GM18505 (cell line): ENCODE measurements around the gene IFT27.
"Not testable (repeated sequence)": the region's sequence is repeated elsewhere in the genome, so short reads cannot be mapped to it uniquely, and the experiment has no call there.

Source experiments
- ATAC-seq: cut with Tn5 transposase; IDR thresholded peaks from one replicate; pipeline ENCODE4 v1.9.1; 2021; ENCODE audit not compliant: unreplicated experiment
- POLR2A ChIP-seq: IDR thresholded peaks from 4 replicates; pipeline ENCODE4 v1.6.1; 2011; ENCODE audit warnings: borderline replicate concordance; ENCODE audit not compliant: insufficient read depth, insufficient read length; ENCODE audit errors: extremely low read depth

IFT27 gene

GRCh38 chr22:36765943-36766450, 9.9 kb downstream of the IFT27 start:
- no peak for ATAC-seq
- no peak for TF ChIP-seq POLR2A

- no peak for ATAC-seq
- no peak for TF ChIP-seq POLR2A
These were observed 10.6 kb downstream of the IFT27 start for GRCh38 chr22:36765131-36765942.

- no peak for ATAC-seq
- no peak for TF ChIP-seq POLR2A
These were observed 11.3 kb downstream of the IFT27 start for GRCh38 chr22:36764641-36765040.

- TF ChIP-seq POLR2A: no peak
- no peak for ATAC-seq
These were observed 11.9 kb downstream of the IFT27 start for GRCh38 chr22:36764060-36764459.

- no peak for ATAC-seq
- no peak for TF ChIP-seq POLR2A
These were observed 12.3 kb downstream of the IFT27 start for GRCh38 chr22:36763576-36763975.

DNA sequence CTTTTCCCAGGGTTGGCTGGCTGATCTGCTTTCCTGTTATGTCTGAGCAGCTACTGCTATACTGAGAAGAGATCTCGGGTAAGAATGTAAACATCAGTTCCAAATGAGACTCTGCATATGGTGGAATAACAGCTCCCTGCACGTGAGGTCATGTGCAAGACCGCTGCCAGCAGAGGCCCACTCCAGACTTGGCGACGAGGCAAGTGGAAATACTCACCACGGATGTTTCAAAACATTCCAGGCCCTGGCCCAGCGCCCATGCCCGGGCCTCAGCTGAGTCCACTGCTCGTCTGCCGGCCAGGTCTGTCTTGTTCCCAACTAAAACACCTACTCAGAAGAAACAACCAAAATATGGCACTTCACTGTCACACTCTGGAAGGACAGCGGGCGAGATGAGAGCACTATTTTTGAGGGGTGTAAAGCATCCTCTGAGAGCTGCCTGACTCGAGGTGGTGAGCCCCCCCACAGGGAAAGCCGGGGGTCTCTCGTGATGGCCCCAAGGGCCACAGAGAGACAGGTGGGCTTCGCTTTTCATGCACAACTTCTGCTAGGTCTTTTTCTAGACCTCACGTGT, 13.1 kb downstream of the IFT27 start:
- TF ChIP-seq POLR2A: no peak
- ATAC-seq: no peak

DNA sequence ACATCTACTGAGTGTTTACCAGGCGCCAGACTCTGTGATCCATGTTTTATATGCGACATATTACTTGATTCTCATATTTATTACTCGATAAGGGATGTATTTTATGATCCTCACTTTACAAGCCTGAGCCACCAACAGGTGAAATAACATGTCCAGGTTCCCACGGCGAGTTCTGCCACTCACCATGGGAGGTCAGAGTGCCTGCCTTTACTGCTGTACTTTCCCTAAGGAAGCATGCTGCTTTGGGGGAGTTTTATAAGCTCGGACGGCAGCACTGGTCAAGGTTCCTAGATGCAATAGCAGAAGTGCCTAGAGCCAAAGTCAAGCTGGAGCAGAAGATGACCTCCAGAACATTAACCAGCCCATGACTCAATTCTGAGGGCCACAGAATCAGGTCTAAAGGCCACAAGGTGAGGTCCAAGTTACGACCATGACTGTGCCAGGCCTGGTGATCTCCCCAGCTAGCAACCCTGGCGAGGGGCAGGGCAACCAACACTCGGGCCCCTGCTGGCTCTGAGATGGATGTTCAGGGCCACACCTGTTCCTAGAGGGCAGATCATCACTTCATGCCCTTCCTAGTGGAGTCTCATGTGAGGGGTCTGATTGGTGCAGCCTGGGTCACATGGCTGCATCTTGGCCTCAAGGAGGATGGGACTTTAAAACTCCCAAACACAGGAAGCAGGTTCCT, 14.2 kb downstream of the IFT27 start:
- TF ChIP-seq POLR2A: no peak
- ATAC-seq: no peak

DNA sequence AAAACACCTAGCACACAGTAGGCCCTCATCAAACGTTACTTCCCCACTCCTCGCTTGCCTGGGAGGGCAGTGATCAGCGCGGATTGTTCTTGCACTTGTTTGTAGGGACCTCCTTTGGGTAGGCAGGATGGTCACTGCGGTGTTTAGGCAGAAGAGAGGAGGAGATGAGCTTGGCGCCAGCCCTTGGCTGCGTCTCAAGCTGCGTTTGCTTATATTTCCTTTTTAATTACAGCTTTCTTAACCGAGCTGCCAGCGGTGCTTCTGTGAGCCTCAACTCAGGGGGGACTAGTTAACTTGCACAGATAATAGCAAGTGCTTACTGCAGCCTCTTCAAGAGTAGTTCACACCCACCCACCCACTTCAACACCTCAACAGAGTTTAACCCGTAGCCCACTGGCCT, 15.1 kb downstream of the IFT27 start:
- no peak for TF ChIP-seq POLR2A
- no peak for ATAC-seq

DNA sequence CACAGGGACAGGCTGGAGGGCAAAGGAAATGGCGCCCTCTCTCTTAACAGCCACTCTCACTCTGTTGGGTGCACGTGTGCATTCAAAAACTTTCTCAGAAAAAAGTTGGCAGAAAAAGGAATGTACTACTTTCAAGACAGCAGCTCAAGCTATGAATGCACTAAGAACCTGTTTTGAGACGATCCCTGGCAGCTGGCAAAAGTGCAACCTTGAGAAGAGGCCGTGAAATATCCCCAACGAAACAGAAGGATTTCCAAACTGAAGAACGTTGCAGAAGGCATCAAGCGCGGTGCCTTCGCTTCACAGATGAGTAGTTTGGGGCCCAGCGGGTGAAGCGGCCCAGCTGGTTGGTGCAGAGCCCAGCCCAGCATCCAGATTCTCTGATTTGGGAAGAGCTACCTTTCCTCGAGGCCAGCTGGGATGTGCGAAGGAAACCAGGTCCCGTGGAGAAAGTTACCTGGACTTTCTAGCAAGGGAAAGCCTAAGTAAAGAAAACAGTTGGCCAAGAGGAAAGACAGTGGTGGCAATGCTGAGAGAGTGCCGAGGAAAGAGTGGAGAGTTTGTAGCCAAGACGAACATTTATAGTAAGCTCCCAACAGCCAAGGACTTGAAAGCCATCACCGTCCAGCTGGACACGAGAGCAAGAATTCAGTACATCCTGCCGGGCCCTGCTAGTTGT, 16.3 kb downstream of the IFT27 start:
- ATAC-seq: no peak
- no peak for TF ChIP-seq POLR2A

DNA sequence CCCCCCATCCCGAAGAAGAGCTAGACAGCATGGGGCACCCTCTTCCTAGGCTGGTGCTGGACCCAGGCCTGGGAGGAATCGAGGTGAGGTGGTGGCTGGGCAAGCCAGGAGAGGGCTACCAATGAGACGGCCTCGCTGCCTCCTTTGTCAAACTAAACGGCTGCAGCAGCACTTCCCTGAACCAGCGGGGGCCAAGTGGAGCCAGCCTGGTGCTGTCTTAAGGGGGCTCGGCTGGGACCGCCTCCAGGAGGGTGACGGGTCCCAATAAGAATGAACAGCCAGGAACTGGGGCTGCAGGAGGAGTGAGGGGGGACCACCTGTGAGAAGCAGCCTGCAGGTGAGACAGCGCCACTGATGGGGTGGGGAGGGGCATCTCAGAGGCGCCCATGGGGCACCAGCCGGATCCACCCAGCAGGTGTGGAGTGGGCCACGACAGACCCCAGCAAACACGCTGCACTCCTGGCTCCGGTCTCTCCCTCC, 17.1 kb downstream of the IFT27 start:
- ATAC-seq: no peak
- no peak for TF ChIP-seq POLR2A

DNA sequence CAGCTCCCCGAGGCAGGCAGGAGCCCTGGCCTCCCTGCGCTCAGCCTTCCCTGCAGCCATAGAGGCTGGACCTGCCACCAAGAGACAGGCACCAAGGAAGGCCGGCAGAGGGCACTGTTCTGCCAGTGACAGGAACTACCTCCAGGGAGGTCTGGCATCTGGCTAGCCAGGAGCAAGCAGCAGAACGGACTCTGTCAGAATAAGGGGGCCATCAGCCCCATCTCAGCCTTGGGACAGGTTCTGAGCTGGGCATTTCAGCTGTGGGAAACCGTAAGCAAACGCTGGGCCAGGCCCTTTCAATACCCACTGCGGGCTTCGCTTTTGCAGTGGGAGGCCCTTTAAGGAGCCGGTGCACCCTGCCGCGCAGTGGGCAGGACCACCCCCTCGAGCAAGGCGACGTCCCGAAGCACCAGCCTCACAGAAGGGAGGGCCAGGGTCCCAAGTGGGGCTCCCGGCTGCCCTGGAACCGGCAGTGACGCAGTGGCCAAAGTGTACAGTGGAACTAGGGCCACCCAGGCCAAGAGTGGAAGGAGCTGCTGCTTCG, 18.2 kb downstream of the IFT27 start:
- ATAC-seq: no peak
- TF ChIP-seq POLR2A: no peak

- TF ChIP-seq POLR2A: no peak
- no peak for ATAC-seq
These were observed 18.9 kb downstream of the IFT27 start for GRCh38 chr22:36756746-36757655.

GRCh38 chr22:36756031-36756430, 19.9 kb downstream of the IFT27 start:
- no peak for TF ChIP-seq POLR2A
- ATAC-seq: no peak

GRCh38 chr22:36755316-36755715, 20.6 kb downstream of the IFT27 start:
- no peak for TF ChIP-seq POLR2A
- no peak for ATAC-seq

GRCh38 chr22:36754881-36755280, 21.0 kb downstream of the IFT27 start:
- not testable (repeated sequence) for ATAC-seq
